Neural cell (in vitro differentiated cells): ENCODE measurements around the gene ZNF521.

ENCODE experiments used
- EP300 ChIP-seq: fragments of 450-650 bp; conservative IDR thresholded peaks from 2 replicates; pipeline ENCODE4 v1.6.1; 2014; ENCODE audit warnings: antibody characterized with exemption, mild to moderate bottlenecking, moderate library complexity; ENCODE audit not compliant: poor library complexity, severe bottlenecking
- POLR2AphosphoS5 ChIP-seq: IDR thresholded peaks from 2 replicates; pipeline ENCODE4 v1.6.1; 2012
- TF ChIP-seq, protein P1 (sequence below): fragments of 450-650 bp; IDR thresholded peaks from 2 replicates; pipeline ENCODE4 v1.5.1; 2014; ENCODE audit warnings: antibody characterized with exemption, mild to moderate bottlenecking, moderate library complexity; ENCODE audit not compliant: poor library complexity, severe bottlenecking

- TF ChIP-seq EP300 (no peak), POLR2AphosphoS5 (no peak)
- TF ChIP-seq, protein P1, sequence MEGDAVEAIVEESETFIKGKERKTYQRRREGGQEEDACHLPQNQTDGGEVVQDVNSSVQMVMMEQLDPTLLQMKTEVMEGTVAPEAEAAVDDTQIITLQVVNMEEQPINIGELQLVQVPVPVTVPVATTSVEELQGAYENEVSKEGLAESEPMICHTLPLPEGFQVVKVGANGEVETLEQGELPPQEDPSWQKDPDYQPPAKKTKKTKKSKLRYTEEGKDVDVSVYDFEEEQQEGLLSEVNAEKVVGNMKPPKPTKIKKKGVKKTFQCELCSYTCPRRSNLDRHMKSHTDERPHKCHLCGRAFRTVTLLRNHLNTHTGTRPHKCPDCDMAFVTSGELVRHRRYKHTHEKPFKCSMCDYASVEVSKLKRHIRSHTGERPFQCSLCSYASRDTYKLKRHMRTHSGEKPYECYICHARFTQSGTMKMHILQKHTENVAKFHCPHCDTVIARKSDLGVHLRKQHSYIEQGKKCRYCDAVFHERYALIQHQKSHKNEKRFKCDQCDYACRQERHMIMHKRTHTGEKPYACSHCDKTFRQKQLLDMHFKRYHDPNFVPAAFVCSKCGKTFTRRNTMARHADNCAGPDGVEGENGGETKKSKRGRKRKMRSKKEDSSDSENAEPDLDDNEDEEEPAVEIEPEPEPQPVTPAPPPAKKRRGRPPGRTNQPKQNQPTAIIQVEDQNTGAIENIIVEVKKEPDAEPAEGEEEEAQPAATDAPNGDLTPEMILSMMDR = no peak
Observed at GRCh38 chr18:25279133-25279532, 72.8 kb downstream of the ZNF521 start.
